Measurements from ENCODE around the gene SDK2.

Gene SDK2

DNA sequence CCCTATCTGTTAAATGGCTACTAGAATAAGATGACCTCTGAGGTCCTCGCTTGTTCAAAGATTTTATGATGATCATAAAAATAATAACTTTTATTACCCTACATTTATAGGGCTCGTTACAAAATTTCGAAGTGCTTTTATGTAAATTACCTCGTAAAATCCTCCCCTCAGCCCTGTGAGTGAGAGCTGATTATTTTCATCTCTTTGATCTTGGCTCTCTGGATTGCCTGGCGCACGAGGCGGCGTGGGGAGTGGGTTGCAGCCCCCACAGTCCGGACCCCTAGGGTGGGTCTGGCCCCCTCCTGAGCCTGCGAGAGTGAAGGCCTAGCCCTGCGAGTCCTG, 1.6 kb downstream of the SDK2 start:
- peak overlapping the region; percentile 71; the same call in 1 of the 2 replicates for H3K27ac ChIP-seq (ENCODE audit: extremely low read depth, low read depth, low read length)
- CTCF ChIA-PET: interaction anchor here (0.7 to 1.0 kb wide), 2 partner anchors 204 to 552 kb away, joined by 3 read pairs; no protein-coding TSS in a partner anchor
- H3K36me3 ChIP-seq (ENCODE audit: control insufficient read depth in 2 of 2, insufficient read depth in 1 of 2, low read length in 2 of 2): no peaks in the 10 kb centered on the region
- peak overlapping the region; percentile 49 for H3K4me3 ChIP-seq (ENCODE audit: low read depth, low read length)
- POLR2A ChIA-PET: interaction anchor here (0.9 to 1.2 kb wide), 3 partner anchors 12 to 212 kb away, joined by 3 to 5 read pairs (median 3); no protein-coding TSS in a partner anchor
- no peaks in the 10 kb centered on the region for H3K9me3 ChIP-seq (ENCODE audit: control insufficient read depth, insufficient read depth, low read depth, low read length)
- peaks cover 4% of the 10 kb centered on the region; the same call in 1 of the 2 replicates for H3K4me1 ChIP-seq (ENCODE audit: control insufficient read depth, insufficient read depth, low read length)
- no peak for TF ChIP-seq ZNF133 (tag by site-specific recombination; IDR thresholded peaks at IDR 0.05)
- TF ChIP-seq ZNF623 (tag by site-specific recombination; IDR thresholded peaks at IDR 0.05): no peak
- TF ChIP-seq ZNF558 (tag by site-specific recombination; IDR thresholded peaks at IDR 0.05): no peak
- TF ChIP-seq ZIC2 (tag by site-specific recombination; IDR thresholded peaks at IDR 0.05): peak; percentile 25
- peak; percentile 37 for TF ChIP-seq ZBTB8A (tag by site-specific recombination; IDR thresholded peaks at IDR 0.05)
- TF ChIP-seq WT1 (tag by site-specific recombination; IDR thresholded peaks at IDR 0.05): peak; percentile 87
- peak; percentile 76 for TF ChIP-seq BCL11B (tag by site-specific recombination; IDR thresholded peaks at IDR 0.05; ENCODE audit: low read depth)
- peak; percentile 68; the same call in 1 of the 2 replicates for TF ChIP-seq HOXD13 (CRISPR knock-in tag; IDR thresholded peaks at IDR 0.05; ENCODE audit: borderline replicate concordance)
- TF ChIP-seq TCF7L2 (IDR thresholded peaks at IDR 0.05; ENCODE audit: borderline replicate concordance, low read depth, low read length): peak; percentile 83; the same call in 1 of the 2 replicates
- no peak for TF ChIP-seq ZSCAN4 (tag by site-specific recombination; IDR thresholded peaks at IDR 0.05)
- TF ChIP-seq ZNF658 (tag by site-specific recombination; IDR thresholded peaks at IDR 0.05): no peak
- TF ChIP-seq YY2 (tag by site-specific recombination; IDR thresholded peaks at IDR 0.05): no peak
- TF ChIP-seq ZNF423 (tag by site-specific recombination; IDR thresholded peaks at IDR 0.05): peak; percentile 66
- TF ChIP-seq, protein P1, sequence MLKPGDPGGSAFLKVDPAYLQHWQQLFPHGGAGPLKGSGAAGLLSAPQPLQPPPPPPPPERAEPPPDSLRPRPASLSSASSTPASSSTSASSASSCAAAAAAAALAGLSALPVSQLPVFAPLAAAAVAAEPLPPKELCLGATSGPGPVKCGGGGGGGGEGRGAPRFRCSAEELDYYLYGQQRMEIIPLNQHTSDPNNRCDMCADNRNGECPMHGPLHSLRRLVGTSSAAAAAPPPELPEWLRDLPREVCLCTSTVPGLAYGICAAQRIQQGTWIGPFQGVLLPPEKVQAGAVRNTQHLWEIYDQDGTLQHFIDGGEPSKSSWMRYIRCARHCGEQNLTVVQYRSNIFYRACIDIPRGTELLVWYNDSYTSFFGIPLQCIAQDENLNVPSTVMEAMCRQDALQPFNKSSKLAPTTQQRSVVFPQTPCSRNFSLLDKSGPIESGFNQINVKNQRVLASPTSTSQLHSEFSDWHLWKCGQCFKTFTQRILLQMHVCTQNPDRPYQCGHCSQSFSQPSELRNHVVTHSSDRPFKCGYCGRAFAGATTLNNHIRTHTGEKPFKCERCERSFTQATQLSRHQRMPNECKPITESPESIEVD (tag by site-specific recombination; IDR thresholded peaks at IDR 0.05): peak; percentile 83
- peak; percentile 31; the same call in 1 of the 2 replicates for TF ChIP-seq ZSCAN30 (tag by site-specific recombination; IDR thresholded peaks at IDR 0.05)
- TF ChIP-seq ZNF366 (tag by site-specific recombination; conservative IDR thresholded peaks at IDR 0.05): 0 out of 2 replicates have a peak, but pooled peaks have one; percentile 11
- peak; percentile 64 for TF ChIP-seq FEZF1 (tag by site-specific recombination; IDR thresholded peaks at IDR 0.05)
- peak; percentile 28 for TF ChIP-seq GLIS1 (tag by site-specific recombination; IDR thresholded peaks at IDR 0.05)

- POLR2A ChIA-PET: interaction anchor here (0.9 kb wide), 1 partner anchor 211 kb away, joined by 3 read pairs; no protein-coding TSS in a partner anchor
- Histone ChIP-seq H3K36me3 (ENCODE audit: control insufficient read depth in 2 of 2, insufficient read depth in 1 of 2, low read length in 2 of 2) (no peaks in the 10 kb centered on the region), H3K27ac (ENCODE audit: extremely low read depth, low read depth, low read length) (no peak overlapping the region), H3K4me3 (ENCODE audit: low read depth, low read length) (no peak overlapping the region), H3K4me1 (ENCODE audit: control insufficient read depth, insufficient read depth, low read length) (peaks cover 4% of the 10 kb centered on the region; the same call in 1 of the 2 replicates), H3K9me3 (ENCODE audit: control insufficient read depth, insufficient read depth, low read depth, low read length) (no peaks in the 10 kb centered on the region)
- CTCF ChIA-PET: interaction anchor here (0.7 to 1.0 kb wide), 5 partner anchors 68 to 553 kb away, joined by 3 to 4 read pairs (median 3); no protein-coding TSS in a partner anchor
- 0 out of 2 replicates have a peak, but pooled peaks have one; percentile 18 for TF ChIP-seq PRDM4 (tag by site-specific recombination; IDR thresholded peaks at IDR 0.05)
- TF ChIP-seq ZNF626 (tag by site-specific recombination; IDR thresholded peaks at IDR 0.05): no peak
- peak; percentile 67; the same call in 1 of the 2 replicates for TF ChIP-seq ZSCAN30 (tag by site-specific recombination; IDR thresholded peaks at IDR 0.05)
- TF ChIP-seq ZNF596 (tag by site-specific recombination; IDR thresholded peaks at IDR 0.05): no peak; the same call in 1 of the 2 replicates
- peak; percentile 51; the same call in 1 of the 2 replicates for TF ChIP-seq ZNF843 (tag by site-specific recombination; IDR thresholded peaks at IDR 0.05)
- TF ChIP-seq, protein P2, sequence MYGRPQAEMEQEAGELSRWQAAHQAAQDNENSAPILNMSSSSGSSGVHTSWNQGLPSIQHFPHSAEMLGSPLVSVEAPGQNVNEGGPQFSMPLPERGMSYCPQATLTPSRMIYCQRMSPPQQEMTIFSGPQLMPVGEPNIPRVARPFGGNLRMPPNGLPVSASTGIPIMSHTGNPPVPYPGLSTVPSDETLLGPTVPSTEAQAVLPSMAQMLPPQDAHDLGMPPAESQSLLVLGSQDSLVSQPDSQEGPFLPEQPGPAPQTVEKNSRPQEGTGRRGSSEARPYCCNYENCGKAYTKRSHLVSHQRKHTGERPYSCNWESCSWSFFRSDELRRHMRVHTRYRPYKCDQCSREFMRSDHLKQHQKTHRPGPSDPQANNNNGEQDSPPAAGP (tag by site-specific recombination; IDR thresholded peaks at IDR 0.05): peak; percentile 73
- TF ChIP-seq ZIC2 (tag by site-specific recombination; IDR thresholded peaks at IDR 0.05): peak; percentile 98
- TF ChIP-seq ZBTB8A (tag by site-specific recombination; IDR thresholded peaks at IDR 0.05): peak; percentile 65
- TF ChIP-seq IKZF3 (tag by site-specific recombination; IDR thresholded peaks at IDR 0.05): peak; percentile 95
- TF ChIP-seq OSR2 (tag by site-specific recombination; IDR thresholded peaks at IDR 0.05): peak; percentile 52; the same call in 1 of the 2 replicates
- no peak for TF ChIP-seq ZNF157 (tag by site-specific recombination; IDR thresholded peaks at IDR 0.05)
Observed at GRCh38 chr17:73641826-73642600, 2.2 kb downstream of the SDK2 start.
